Lung (tissue), 12 donors: Measurements from ENCODE around the gene UCMA. TPM values are rescaled to one million over a fixed set of nuclear protein-coding genes. Genes with fewer than 3 reads are reported as not detected.
"Not testable (repeated sequence)": the region's sequence is repeated elsewhere in the genome, so short reads cannot be mapped to it uniquely, and the experiment has no call there.

ENCODE experiments used
- ATAC-seq: fragments of 200-7000 bp; cut with Tn5 transposase; one replicate; pipeline ENCODE4 v1.9.1; 2020; ENCODE audit warnings: moderate number of reproducible peaks; ENCODE audit not compliant: insufficient read depth, low FRiP score
- DNase-seq, 3 donors: peaks; one replicate each; pipeline ENCODE4 v3.0.0-alpha.2; 2013 to 2017
- H3K27ac ChIP-seq, 2 donors: one replicate each; pipeline ENCODE4 v1.5.1; 2013; ENCODE audit warnings: mild to moderate bottlenecking in 2 of 2, moderate library complexity in 2 of 2, control low read depth in 1 of 2, inconsistent platforms in 1 of 2, low read depth in 1 of 2, low read length in 1 of 2
- H3K27me3 ChIP-seq, 3 donors: one replicate each; pipeline ENCODE4 v1.5.1; 2013; ENCODE audit warnings: low read length in 2 of 3; ENCODE audit not compliant: control insufficient read depth in 3 of 3, insufficient read depth in 3 of 3
- H3K36me3 ChIP-seq, 4 donors: one replicate each; pipeline ENCODE4 v1.5.1; 2013; ENCODE audit warnings: low read length in 4 of 4, mild to moderate bottlenecking in 1 of 4, moderate library complexity in 1 of 4; ENCODE audit not compliant: control insufficient read depth in 4 of 4, insufficient read depth in 4 of 4
- H3K4me1 ChIP-seq, 5 donors: one replicate each; pipeline ENCODE4 v1.5.1; 2013; ENCODE audit warnings: low read length in 5 of 5, mild to moderate bottlenecking in 2 of 5, moderate library complexity in 1 of 5; ENCODE audit not compliant: control insufficient read depth in 5 of 5, insufficient read depth in 5 of 5
- H3K4me3 ChIP-seq: one replicate; pipeline ENCODE4 v1.5.1; 2013; ENCODE audit warnings: mild to moderate bottlenecking, control low read depth, moderate library complexity
- H3K9ac ChIP-seq, 2 donors: one replicate each; pipeline ENCODE4 v1.5.1; 2013; ENCODE audit warnings: low read length in 2 of 2, control low read depth in 1 of 2; ENCODE audit not compliant: insufficient read depth in 1 of 2
- H3K9me3 ChIP-seq, 4 donors: one replicate each; pipeline ENCODE4 v1.5.1; 2013; ENCODE audit warnings: low read length in 3 of 4, mild to moderate bottlenecking in 1 of 4, moderate library complexity in 1 of 4; ENCODE audit not compliant: control insufficient read depth in 4 of 4, insufficient read depth in 3 of 4
- CTCF ChIP-seq: IDR thresholded peaks from 2 replicates; pipeline ENCODE4 v1.5.1; 2012; ENCODE audit warnings: mild to moderate bottlenecking; ENCODE audit errors: control extremely low read depth, extremely low read depth
- WGBS, 2 donors: extraction: QIAGEN DNeasy Blood & Tissue Kit; methylation state at CpG; one replicate each; pipeline ENCODE4 v1.1.7; 2013; 5-methylcytosine and 5-hydroxymethylcytosine counted together
- polyA plus RNA-seq, 2 donors: library from polyadenylated mRNA; stranded (reverse); fragments of 200-250 nt; gene quantifications; one replicate each; pipeline ENCODE4 v1.2.1, GENCODE V29; 2013
- total RNA-seq, 2 donors: library from RNA; depleted of rRNA in 1 of 2; stranded (reverse); fragments of >200 nt in 1 of 2; gene quantifications; one replicate each; pipeline ENCODE4 v1.2.1, GENCODE V29; 2014 to 2021
- donor health status: control.
- donor health status: control.
- donor health status: Bipolar disorder and iron deficiency.
- donor health status: healthy.
- donor health status: DM: yes; HTN: yes; CAD: no.

The UCMA gene
- total and polyA plus RNA-seq, 4 donors = 0.91 TPM; not detected in 3

GRCh38 chr10:13247246-13247645 lies 13.1 kb upstream of the UCMA start:
- H3K27ac ChIP-seq = no peak overlapping the region
- ATAC-seq = no peak
- TF ChIP-seq CTCF = no peak
- peaks cover 0 to 5% (median 0%) of the 10 kb centered on the region in 5 donors for H3K4me1 ChIP-seq
- no peak overlapping the region for H3K9ac ChIP-seq
- no peaks in the 10 kb centered on the region for H3K9me3 ChIP-seq
- WGBS, 2 donors = 81 to 87% methylated on average over 9 of the region's 9 CpGs
- DNase-seq = peak in 1 of 3 donors; percentile 33
- H3K36me3 ChIP-seq = no peaks in the 10 kb centered on the region
- H3K27me3 ChIP-seq = no peaks in the 10 kb centered on the region
- H3K4me3 ChIP-seq = no peak overlapping the region

DNA sequence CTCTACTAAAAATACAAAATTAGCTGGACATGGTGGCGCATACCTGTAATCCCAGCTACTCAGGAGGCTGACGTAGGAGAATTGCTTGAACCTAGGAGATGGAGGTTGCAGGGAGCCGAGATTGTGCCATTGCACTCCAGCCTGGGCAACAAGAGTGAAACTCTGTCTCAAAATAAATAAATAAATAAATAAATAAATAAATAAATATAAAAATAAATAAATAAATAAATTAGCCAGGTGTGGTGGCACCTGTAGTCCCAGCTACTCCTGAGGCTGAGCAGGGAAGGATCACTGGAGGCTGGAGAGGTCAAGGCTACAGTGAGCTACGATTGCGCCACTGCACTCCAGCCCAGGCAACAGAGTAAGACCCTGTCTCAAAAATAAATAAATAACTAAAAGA lies 8.1 kb upstream of the UCMA start:
- not testable (repeated sequence) for H3K4me1 ChIP-seq, H3K4me3 ChIP-seq, H3K27ac ChIP-seq, H3K27me3 ChIP-seq, H3K36me3 ChIP-seq, DNase-seq, H3K9me3 ChIP-seq, ATAC-seq, H3K9ac ChIP-seq
- WGBS, 2 donors = 85 to 97% methylated on average over 5 of the region's 5 CpGs

GRCh38 chr10:13241613-13242012 lies 7.4 kb upstream of the UCMA start:
- Histone ChIP-seq H3K36me3 (no peaks in the 10 kb centered on the region), H3K4me1 (no peaks in the 10 kb centered on the region), H3K9ac (no peak overlapping the region), H3K27ac (no peak overlapping the region), H3K27me3 (no peaks in the 10 kb centered on the region), H3K4me3 (no peak overlapping the region), H3K9me3 (no peaks in the 10 kb centered on the region)
- no peak for TF ChIP-seq CTCF
- DNase-seq (no peak), ATAC-seq (peak; percentile 41)
- 68 to 86% methylated on average over 3 of the region's 3 CpGs for WGBS, 2 donors

GRCh38 chr10:13239923-13240322 lies 5.7 kb upstream of the UCMA start:
- DNase-seq = no peak
- TF ChIP-seq CTCF = no peak
- Histone ChIP-seq H3K27ac (no peak overlapping the region), H3K4me3 (no peak overlapping the region), H3K36me3 (no peaks in the 10 kb centered on the region), H3K9ac (no peak overlapping the region), H3K27me3 (no peaks in the 10 kb centered on the region), H3K9me3 (peaks cover 0 to 2% (median 0%) of the 10 kb centered on the region in 4 donors), H3K4me1 (no peaks in the 10 kb centered on the region)
- WGBS, 2 donors = 94% methylated on average over 7 of the region's 7 CpGs
- ATAC-seq = no peak
